HepG2 (cell line): ENCODE data around the gene KIRREL3. TPM values are rescaled to one million over a fixed set of nuclear protein-coding genes. Genes with fewer than 3 reads are reported as not detected.
A peak's percentile ranks its signal among the peaks of the same experiment; 100 is the strongest.

Experiments
- ATAC-seq: fragments of 200-7000 bp; cut with Tn5 transposase; 3 replicates; pipeline ENCODE4 v1.9.1; 2020; ENCODE audit warnings: mild to moderate bottlenecking, moderate library complexity
- BruUV-seq: library from RNA; stranded (reverse); fragments of 400-500 nt; replicated peaks from 2 replicates; lab custom pipeline; 2021; lab: Mats Ljungman, UMichigan
- CTCF ChIA-PET: fragments of 300-600 bp; formaldehyde crosslinking; extraction: SDS; loops from one replicate; lab custom pipeline; 2021; ENCODE audit warnings: low total read pairs, inconsistent platforms, low intra/inter-chr PET ratio; lab: Yijun Ruan, JAX
- POLR2A ChIA-PET: fragments of 350-600 bp; sonication (Branson Sonifier 250); formaldehyde crosslinking; loops from one replicate; lab custom pipeline; 2020; ENCODE audit warnings: antibody characterized with exemption, inconsistent platforms; lab: Yijun Ruan, JAX
- DNase-seq: peaks from one replicate; pipeline ENCODE4 v3.0.0-alpha.2; 2015; ENCODE audit warnings: low spot score
- FAIRE-seq: peaks from 3 replicates; lab custom pipeline; 2011; peaks lifted over from hg19 to GRCh38; lab: Jason Lieb, UNC
- H2AFZ ChIP-seq: one replicate; pipeline ENCODE4 v1.6.1; 2011; ENCODE audit warnings: low read length, inconsistent platforms
- H3K27ac ChIP-seq: fragments of 300-600 bp; 3 replicates; pipeline ENCODE4 v1.8.0; 2011; ENCODE audit warnings: mixed run types, mild to moderate bottlenecking, mixed read lengths, low read length, inconsistent platforms; ENCODE audit not compliant: insufficient read depth; ENCODE audit errors: extremely low read length
- H3K27me3 ChIP-seq, 2 experiments: fragments of 200-600 bp in 1 of 2; 2 replicates in 1 of 2; 3 replicates in 1 of 2; pipeline versions ENCODE4 v1.6.0 to v1.8.0; 2011; ENCODE audit warnings: low read length in 2 of 2, mild to moderate bottlenecking in 2 of 2, moderate library complexity in 2 of 2, inconsistent platforms in 1 of 2; ENCODE audit not compliant: insufficient read depth in 2 of 2, control insufficient read depth in 1 of 2
- H3K36me3 ChIP-seq, 2 experiments: fragments of 200-600 bp in 1 of 2; replicated peaks in 1 of 2; 2 replicates in 1 of 2; 3 replicates in 1 of 2; pipeline versions ENCODE4 v1.5.1 to v1.8.0; 2011; ENCODE audit warnings: low read length in 2 of 2, inconsistent platforms in 1 of 2; ENCODE audit not compliant: insufficient read depth in 2 of 2, control insufficient read depth in 1 of 2
- H3K4me1 ChIP-seq: 2 replicates; pipeline ENCODE4 v1.5.1; 2012; ENCODE audit warnings: low read length, inconsistent platforms; ENCODE audit not compliant: insufficient read depth
- H3K4me2 ChIP-seq: 2 replicates; pipeline ENCODE4 v1.6.0; 2011; ENCODE audit warnings: low read depth, low read length, inconsistent platforms
- H3K4me3 ChIP-seq, 3 experiments: fragments of 200-600 bp in 1 of 3; sonication (generic), shearing (Covaris generic) in 1 of 3; replicated peaks in 1 of 3; 2 replicates each; pipeline ENCODE4 v1.5.1; 2011 to 2016; ENCODE audit warnings: low read length in 3 of 3, inconsistent platforms in 2 of 3, low read depth in 2 of 3, mild to moderate bottlenecking in 2 of 3, control low read depth in 1 of 3, mixed read lengths in 1 of 3; ENCODE audit not compliant: insufficient read depth in 1 of 3
- H3K79me2 ChIP-seq: one replicate; pipeline ENCODE4 v1.6.1; 2011; ENCODE audit warnings: low read length, inconsistent platforms; ENCODE audit not compliant: insufficient read depth
- H3K9ac ChIP-seq: 2 replicates; pipeline ENCODE4 v1.6.0; 2011; ENCODE audit warnings: mild to moderate bottlenecking, low read depth, low read length, inconsistent platforms; ENCODE audit not compliant: insufficient read depth
- H3K9me3 ChIP-seq: 2 replicates; pipeline ENCODE4 v1.5.1; 2012; ENCODE audit warnings: mild to moderate bottlenecking, low read length
- H4K20me1 ChIP-seq: 2 replicates; pipeline ENCODE4 v1.6.0; 2011; ENCODE audit warnings: inconsistent platforms, mild to moderate bottlenecking, low read length, moderate library complexity; ENCODE audit not compliant: insufficient read depth
- CREB3 ChIP-seq: sonication (generic); formaldehyde crosslinking; IDR thresholded peaks from 2 replicates; pipeline ENCODE4 v1.5.0; 2020; ENCODE audit warnings: missing genetic modification reagents
- ETS1 ChIP-seq: sonication (generic); formaldehyde crosslinking; IDR thresholded peaks from 2 replicates; pipeline ENCODE4 v1.4.0; 2020; ENCODE audit warnings: missing genetic modification reagents
- FOXP1 ChIP-seq, 2 experiments: fragments of 450-650 bp in 1 of 2; IDR thresholded peaks; 2 replicates each; pipeline ENCODE4 v1.6.1; 2017 to 2018; ENCODE audit warnings: antibody characterized with exemption in 1 of 2
- HNF4A ChIP-seq: sonication (generic); formaldehyde crosslinking; IDR thresholded peaks from 2 replicates; pipeline ENCODE4 v1.4.0; 2020; ENCODE audit warnings: missing genetic modification reagents
- MIER2 ChIP-seq: IDR thresholded peaks from 2 replicates; pipeline ENCODE4 v1.6.1; 2016; ENCODE audit warnings: missing biosample characterization, missing genetic modification reagents
- MLXIP ChIP-seq: sonication (generic); formaldehyde crosslinking; IDR thresholded peaks from 2 replicates; pipeline ENCODE4 v1.9.0; 2021; ENCODE audit warnings: missing genetic modification reagents, borderline replicate concordance
- MTA3 ChIP-seq: sonication (generic); formaldehyde crosslinking; IDR thresholded peaks from 2 replicates; pipeline ENCODE4 v1.4.0; 2020; ENCODE audit warnings: missing genetic modification reagents
- NR2C2 ChIP-seq: sonication (generic); formaldehyde crosslinking; IDR thresholded peaks from 2 replicates; pipeline ENCODE4 v1.4.0; 2020; ENCODE audit warnings: missing genetic modification reagents, mild to moderate bottlenecking, moderate library complexity, borderline replicate concordance
- POLR2A ChIP-seq, 2 experiments: IDR thresholded peaks; 2 replicates each; pipeline ENCODE4 v1.6.1; 2011; ENCODE audit warnings: low read depth in 2 of 2, low read length in 2 of 2, mild to moderate bottlenecking in 1 of 2, moderate library complexity in 1 of 2; ENCODE audit not compliant: insufficient read depth in 1 of 2
- SALL2 ChIP-seq: sonication (generic); formaldehyde crosslinking; IDR thresholded peaks from 2 replicates; pipeline ENCODE4 v1.8.1; 2023; ENCODE audit warnings: mild to moderate bottlenecking, missing genetic modification reagents, inconsistent platforms
- ZKSCAN8 ChIP-seq: IDR thresholded peaks from 2 replicates; pipeline ENCODE4 v1.6.1; 2016; ENCODE audit warnings: borderline replicate concordance, missing genetic modification reagents, missing compliant biosample characterization
- ZNF180 ChIP-seq: sonication (generic); formaldehyde crosslinking; IDR thresholded peaks from 2 replicates; pipeline ENCODE4 v1.4.0; 2020; ENCODE audit warnings: low read depth, missing genetic modification reagents, borderline replicate concordance
- ZNF430 ChIP-seq: sonication (generic); formaldehyde crosslinking; IDR thresholded peaks from 2 replicates; pipeline ENCODE4 v1.9.0; 2021; ENCODE audit warnings: mild to moderate bottlenecking, missing genetic modification reagents
- WGBS: methylation state at CpG from one replicate; pipeline ENCODE4 v1.1.6; 2017; ENCODE audit warnings: low lambda C conversion rate; 5-methylcytosine and 5-hydroxymethylcytosine counted together
- in situ Hi-C: cut with HindIII; loops from 2 replicates; pipeline ENCODE4 v1.10.0; 2017; ENCODE audit warnings: low pct_unique_long_range_greater_than_20kb; ENCODE audit not compliant: extremely low pct_ligation_motif_present
- intact Hi-C: fragments of 100-400 bp; cut with micrococcal nuclease; formaldehyde crosslinking; loops from one replicate; pipeline ENCODE4 v1.10.0; 2022; ENCODE audit not compliant: unreplicated experiment
- polyA plus RNA-seq, 8 experiments: library from polyadenylated mRNA; depleted of rRNA in 3 of 8; stranded (reverse) in 7 of 8; unstranded in 1 of 8; fragments of >200 nt; fragmentation: Illumina TruSeq in 4 of 8; extraction: Trizol in 4 of 8; gene quantifications; 2 replicates each; pipeline versions ENCODE4 v1.2.1 to v1.2.3, GENCODE V29; 2011 to 2016; ENCODE audit warnings: low read depth in 4 of 8, missing spikeins in 1 of 8, mixed read lengths in 1 of 8; ENCODE audit not compliant: insufficient read depth in 1 of 8
- total RNA-seq, 5 experiments: library from RNA; depleted of rRNA; stranded (reverse); fragments of >200 nt; fragmentation: Illumina TruSeq; extraction: Trizol; gene quantifications; 2 replicates each; pipeline ENCODE4 v1.2.3, GENCODE V29; 2016; ENCODE audit warnings: low read depth in 1 of 5
- TF ChIP-seq, protein P1 (sequence below): IDR thresholded peaks from 2 replicates; pipeline ENCODE4 v1.6.1; 2016; ENCODE audit warnings: missing biosample characterization, missing genetic modification reagents, low read depth
- TF ChIP-seq, protein P2 (sequence below): sonication (generic); formaldehyde crosslinking; conservative IDR thresholded peaks from 2 replicates; pipeline ENCODE4 v1.4.0; 2020; ENCODE audit warnings: mild to moderate bottlenecking, missing genetic modification reagents, moderate library complexity

Gene KIRREL3
- total and polyA plus RNA-seq, 2 of the 13 experiments (the other 11 are each of a cell fraction or from before 2014, with no cell fraction given): not detected

DNA sequence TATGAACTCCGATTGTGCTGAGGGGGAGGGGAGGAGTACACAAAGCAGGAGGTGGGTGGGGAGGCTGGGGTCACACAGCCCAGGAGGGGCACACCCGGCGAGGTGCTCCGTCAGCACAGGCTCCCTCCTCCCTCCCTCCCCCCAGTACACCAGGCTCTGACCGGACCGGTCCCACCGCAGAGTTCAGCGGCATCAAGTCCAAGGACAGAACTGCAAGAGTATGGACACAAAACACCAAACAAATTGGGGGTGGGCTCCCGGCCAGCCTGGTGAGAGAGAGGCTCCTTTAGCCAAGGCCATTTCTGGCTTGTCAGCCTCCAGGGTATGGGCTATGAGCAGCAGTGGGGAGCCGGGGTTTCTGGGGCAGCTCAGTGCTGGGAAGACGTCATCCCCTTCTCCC, 576.8 kb downstream of the KIRREL3 start:
- Histone ChIP-seq H3K4me2 (no peak overlapping the region; the same call in 1 of the 2 replicates), H3K9me3 (no peaks in the 10 kb centered on the region), H3K36me3 (no peaks in the 10 kb centered on the region), H3K4me3 (no peak overlapping the region), H3K79me2 (no peaks in the 10 kb centered on the region), H3K27me3 (no peaks in the 10 kb centered on the region), H4K20me1 (no peaks in the 10 kb centered on the region), H3K9ac (no peak overlapping the region), H3K4me1 (peaks cover 31% of the 10 kb centered on the region), H2AFZ (no peak overlapping the region), H3K27ac (no peak overlapping the region)
- WGBS: 54% methylated on average over 3 of the region's 11 CpGs
- no TSS peak for BruUV-seq
- FAIRE-seq (no peak), ATAC-seq (peak; percentile 77), DNase-seq (peak; percentile 39)
- in situ Hi-C loops (no loop called here), intact Hi-C loops (no loop called here)
- POLR2A ChIA-PET: no interaction called here
- CTCF ChIA-PET: no interaction called here
- TF ChIP-seq MIER2 (no peak), ZKSCAN8 (CRISPR knock-in tag) (no peak), CREB3 (CRISPR knock-in tag) (no peak), NR2C2 (CRISPR knock-in tag) (no peak), ZNF180 (CRISPR knock-in tag) (no peak), MLXIP (CRISPR knock-in tag) (no peak), SALL2 (CRISPR knock-in tag) (no peak), ZNF430 (no peak), MTA3 (CRISPR knock-in tag) (no peak), HNF4A (CRISPR knock-in tag) (peak; percentile 45), FOXP1 (IDR thresholded peaks at IDR 0.05) (no peak), FOXP1 (CRISPR knock-in tag; IDR thresholded peaks at IDR 0.05) (peak; percentile 16; the same call in 1 of the 2 replicates), POLR2A (IDR thresholded peaks at IDR 0.05; ENCODE audit: insufficient read depth in 1 of 2, low read depth in 2 of 2, low read length in 2 of 2) (no peak), ETS1 (CRISPR knock-in tag) (no peak)
- TF ChIP-seq, protein P1, sequence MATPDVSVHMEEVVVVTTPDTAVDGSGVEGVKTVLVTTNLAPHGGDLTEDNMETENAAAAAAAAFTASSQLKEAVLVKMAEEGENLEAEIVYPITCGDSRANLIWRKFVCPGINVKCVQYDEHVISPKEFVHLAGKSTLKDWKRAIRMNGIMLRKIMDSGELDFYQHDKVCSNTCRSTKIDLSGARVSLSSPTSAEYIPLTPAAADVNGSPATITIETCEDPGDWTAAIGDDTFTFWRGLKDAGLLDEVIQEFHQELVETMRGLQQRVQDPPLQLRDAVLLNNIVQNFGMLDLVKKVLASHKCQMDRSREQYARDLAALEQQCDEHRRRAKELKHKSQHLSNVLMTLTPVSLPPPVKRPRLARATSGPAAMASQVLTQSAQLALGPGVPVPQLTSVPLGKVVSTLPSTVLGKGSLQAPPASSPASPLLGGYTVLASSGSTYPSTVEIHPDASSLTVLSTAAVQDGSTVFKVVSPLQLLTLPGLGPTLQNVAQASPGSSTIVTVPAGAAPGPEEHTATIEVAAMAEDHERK: no peak
- TF ChIP-seq, protein P2, sequence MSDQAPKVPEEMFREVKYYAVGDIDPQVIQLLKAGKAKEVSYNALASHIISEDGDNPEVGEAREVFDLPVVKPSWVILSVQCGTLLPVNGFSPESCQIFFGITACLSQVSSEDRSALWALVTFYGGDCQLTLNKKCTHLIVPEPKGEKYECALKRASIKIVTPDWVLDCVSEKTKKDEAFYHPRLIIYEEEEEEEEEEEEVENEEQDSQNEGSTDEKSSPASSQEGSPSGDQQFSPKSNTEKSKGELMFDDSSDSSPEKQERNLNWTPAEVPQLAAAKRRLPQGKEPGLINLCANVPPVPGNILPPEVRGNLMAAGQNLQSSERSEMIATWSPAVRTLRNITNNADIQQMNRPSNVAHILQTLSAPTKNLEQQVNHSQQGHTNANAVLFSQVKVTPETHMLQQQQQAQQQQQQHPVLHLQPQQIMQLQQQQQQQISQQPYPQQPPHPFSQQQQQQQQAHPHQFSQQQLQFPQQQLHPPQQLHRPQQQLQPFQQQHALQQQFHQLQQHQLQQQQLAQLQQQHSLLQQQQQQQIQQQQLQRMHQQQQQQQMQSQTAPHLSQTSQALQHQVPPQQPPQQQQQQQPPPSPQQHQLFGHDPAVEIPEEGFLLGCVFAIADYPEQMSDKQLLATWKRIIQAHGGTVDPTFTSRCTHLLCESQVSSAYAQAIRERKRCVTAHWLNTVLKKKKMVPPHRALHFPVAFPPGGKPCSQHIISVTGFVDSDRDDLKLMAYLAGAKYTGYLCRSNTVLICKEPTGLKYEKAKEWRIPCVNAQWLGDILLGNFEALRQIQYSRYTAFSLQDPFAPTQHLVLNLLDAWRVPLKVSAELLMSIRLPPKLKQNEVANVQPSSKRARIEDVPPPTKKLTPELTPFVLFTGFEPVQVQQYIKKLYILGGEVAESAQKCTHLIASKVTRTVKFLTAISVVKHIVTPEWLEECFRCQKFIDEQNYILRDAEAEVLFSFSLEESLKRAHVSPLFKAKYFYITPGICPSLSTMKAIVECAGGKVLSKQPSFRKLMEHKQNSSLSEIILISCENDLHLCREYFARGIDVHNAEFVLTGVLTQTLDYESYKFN (CRISPR knock-in tag): peak; percentile 35; the same call in 1 of the 2 replicates
